ENCODE data around the gene TMEM63C.

DNA sequence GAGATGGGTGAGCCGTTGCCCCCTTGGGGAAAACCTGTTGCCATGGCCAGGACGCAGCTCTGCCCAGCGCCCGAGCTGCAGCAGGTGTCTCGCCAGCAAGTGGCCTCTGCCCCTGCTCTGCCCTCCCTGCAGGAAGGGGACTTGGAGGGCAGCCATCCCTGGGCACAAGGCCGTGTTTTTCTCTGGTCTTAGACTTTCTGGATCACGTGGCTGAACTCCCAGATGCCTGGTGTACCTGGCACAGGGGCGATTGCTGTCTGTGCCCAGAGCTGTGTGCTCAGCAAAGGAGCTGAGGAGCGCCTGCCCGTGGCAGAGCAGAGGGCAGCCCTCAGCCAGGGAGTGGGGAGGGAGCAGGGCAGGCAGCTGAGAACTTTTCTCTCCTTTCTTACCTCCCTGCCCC lies 38.0 kb downstream of the TMEM63C start:
- TF ChIP-seq, protein P1, sequence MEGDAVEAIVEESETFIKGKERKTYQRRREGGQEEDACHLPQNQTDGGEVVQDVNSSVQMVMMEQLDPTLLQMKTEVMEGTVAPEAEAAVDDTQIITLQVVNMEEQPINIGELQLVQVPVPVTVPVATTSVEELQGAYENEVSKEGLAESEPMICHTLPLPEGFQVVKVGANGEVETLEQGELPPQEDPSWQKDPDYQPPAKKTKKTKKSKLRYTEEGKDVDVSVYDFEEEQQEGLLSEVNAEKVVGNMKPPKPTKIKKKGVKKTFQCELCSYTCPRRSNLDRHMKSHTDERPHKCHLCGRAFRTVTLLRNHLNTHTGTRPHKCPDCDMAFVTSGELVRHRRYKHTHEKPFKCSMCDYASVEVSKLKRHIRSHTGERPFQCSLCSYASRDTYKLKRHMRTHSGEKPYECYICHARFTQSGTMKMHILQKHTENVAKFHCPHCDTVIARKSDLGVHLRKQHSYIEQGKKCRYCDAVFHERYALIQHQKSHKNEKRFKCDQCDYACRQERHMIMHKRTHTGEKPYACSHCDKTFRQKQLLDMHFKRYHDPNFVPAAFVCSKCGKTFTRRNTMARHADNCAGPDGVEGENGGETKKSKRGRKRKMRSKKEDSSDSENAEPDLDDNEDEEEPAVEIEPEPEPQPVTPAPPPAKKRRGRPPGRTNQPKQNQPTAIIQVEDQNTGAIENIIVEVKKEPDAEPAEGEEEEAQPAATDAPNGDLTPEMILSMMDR (IDR thresholded peaks at IDR 0.05 in 2 of 3, conservative IDR thresholded peaks at IDR 0.05 in 1 of 3; ENCODE audit: borderline replicate concordance in 1 of 3, insufficient read depth in 1 of 3, low read depth in 2 of 3, low read length in 2 of 3) = no peak
- TF ChIP-seq POLR2AphosphoS5 (IDR thresholded peaks at IDR 0.05; ENCODE audit: low read depth, low read length) (no peak), MAX (IDR thresholded peaks at IDR 0.05) (no peak), SP1 (IDR thresholded peaks at IDR 0.05; ENCODE audit: low read depth) (no peak), RAD21 (IDR thresholded peaks at IDR 0.05; ENCODE audit: low read depth) (no peak)

Measured in HCT116 (cell line).